HG03558 (cell line): ENCODE results near the gene ZBTB32.

Source experiments
- ATAC-seq: cut with Tn5 transposase; IDR thresholded peaks from one replicate; pipeline ENCODE4 v1.9.1; 2021; ENCODE audit warnings: moderate number of reproducible peaks; ENCODE audit not compliant: unreplicated experiment; ENCODE audit errors: extremely low read depth

The ZBTB32 gene

DNA sequence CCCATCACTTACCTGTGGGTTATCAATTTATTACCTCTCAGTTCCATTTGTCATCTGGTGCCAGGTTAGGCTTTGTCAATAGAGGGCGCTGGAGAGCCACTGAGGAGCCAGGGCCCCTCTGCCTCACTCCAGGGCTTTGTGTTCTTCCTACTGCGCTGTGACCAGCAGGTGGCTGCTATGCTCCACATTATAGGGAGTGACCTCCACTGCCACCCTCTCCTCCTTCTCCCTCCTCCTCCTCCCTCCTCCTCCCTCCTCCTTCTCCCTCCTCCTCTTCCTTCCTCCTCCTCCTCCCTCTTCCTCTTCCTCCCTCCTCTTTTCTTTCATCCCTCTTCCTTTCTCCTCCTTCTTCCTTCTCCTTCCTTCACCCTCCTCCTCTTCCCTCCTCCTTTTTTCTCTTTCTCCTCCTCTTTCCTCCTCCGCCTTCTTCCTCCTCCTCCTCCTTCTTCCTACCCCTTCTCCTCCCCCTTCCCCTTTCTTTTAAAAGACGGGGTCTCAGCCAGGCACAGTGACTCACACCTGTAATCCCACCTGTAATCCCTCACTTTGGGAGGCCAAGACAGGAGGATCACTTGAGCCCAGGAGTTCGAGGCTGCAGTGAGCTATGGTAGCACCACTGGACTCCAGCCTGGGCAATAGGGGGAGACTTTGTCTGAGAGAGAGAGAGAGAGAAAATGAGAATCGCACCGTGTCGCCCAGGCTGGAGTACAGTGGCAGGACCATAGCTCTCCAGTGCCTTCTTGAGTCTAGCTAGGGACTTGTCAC, 10.3 kb upstream of the ZBTB32 start:
- ATAC-seq: no peak

GRCh38 chr19:35695895-35696422, 8.4 kb upstream of the ZBTB32 start:
- ATAC-seq: no peak

DNA sequence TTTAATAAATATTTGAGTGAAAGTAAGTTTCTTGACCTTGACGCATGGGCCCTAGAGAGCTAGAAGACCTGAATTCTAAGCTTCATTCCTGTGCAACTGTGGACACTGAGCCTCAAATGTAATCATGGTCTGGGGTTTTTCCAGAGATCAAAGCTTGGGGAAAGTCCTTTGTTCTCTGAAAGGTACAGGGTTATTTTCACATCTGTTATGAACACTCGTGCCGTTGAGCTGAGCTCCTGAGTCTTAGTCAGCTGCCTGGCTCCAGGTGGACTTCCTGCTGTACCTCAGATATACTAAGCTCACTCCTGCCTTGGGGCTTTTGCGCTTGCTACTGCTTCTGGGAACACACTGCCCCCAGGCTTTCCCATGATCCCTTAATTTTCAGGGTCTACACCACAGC, 7.5 kb upstream of the ZBTB32 start:
- no peak for ATAC-seq

- ATAC-seq: peak; percentile 88
These were observed 1.9 kb upstream of the ZBTB32 start for GRCh38 chr19:35702223-35703012.

GRCh38 chr19:35703343-35703742, 1.0 kb upstream of the ZBTB32 start:
- no peak for ATAC-seq

GRCh38 chr19:35708391-35708790, 4.0 kb downstream of the ZBTB32 start:
- ATAC-seq: no peak

DNA sequence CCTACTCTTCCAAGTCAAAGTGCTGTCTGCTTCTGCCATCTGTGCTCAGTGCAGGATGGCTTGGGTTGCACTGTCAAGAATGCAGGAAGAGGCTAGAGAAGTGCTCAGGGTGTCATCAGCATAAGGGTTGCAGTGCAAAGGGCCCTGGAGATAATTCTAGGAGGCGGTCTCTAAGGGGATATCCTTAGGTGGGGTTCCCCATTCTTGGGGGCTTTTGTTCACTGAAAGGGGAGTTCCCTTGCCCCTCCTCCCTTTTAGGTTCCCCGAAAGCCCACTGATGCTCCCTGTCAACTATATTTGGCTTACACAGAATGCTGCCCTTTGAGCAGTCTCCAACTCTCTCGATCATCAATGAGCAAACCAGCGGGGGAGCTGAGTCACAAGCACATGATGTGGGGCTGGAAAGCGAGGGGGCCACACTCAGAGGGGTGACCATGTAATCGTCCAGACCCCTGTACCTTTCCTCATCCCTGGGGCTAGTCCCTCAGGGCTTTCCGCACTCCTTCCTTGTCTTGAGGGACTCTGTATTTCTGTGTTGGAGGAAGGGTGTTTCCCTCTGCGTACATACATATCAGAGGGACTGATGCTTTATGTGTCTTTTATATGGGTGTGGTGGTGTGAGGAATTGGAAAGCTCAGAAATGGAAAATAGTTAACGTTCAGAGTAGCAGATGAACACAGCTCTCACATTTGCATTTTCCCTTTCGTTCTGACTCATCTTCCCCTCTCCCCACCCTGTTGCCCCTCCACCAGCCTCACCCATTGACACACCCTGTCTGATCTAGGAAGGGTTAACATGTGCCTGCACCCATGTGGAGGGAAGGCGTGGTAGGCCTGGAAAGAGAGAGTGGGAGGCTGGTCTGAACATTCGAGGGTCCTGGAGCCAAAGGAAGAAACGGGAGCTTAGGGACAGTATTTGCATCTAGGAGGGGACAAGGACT, 6.7 kb downstream of the ZBTB32 start:
- peak; percentile 26 for ATAC-seq

- no peak for ATAC-seq
These were observed 8.5 kb downstream of the ZBTB32 start for GRCh38 chr19:35712567-35713505.

DNA sequence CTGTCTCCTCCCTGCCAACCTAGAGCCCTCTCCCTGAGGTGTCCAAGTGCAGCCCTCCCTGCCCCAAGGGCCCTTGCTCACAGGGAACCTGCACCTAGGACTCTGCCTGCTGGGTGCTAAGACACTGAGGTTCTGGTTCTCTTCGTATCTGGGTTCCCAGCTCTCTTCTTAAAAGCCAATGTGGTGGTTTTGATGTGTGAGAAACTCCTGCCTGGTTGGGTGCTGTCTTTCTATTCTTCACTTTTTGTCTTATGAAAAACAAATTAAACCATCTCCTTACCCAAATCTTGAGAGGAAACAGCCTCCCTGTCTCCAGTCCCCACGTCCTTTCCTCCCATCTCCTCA, 9.1 kb downstream of the ZBTB32 start:
- ATAC-seq: no peak

GRCh38 chr19:35713904-35714495, 9.6 kb downstream of the ZBTB32 start:
- ATAC-seq: no peak

DNA sequence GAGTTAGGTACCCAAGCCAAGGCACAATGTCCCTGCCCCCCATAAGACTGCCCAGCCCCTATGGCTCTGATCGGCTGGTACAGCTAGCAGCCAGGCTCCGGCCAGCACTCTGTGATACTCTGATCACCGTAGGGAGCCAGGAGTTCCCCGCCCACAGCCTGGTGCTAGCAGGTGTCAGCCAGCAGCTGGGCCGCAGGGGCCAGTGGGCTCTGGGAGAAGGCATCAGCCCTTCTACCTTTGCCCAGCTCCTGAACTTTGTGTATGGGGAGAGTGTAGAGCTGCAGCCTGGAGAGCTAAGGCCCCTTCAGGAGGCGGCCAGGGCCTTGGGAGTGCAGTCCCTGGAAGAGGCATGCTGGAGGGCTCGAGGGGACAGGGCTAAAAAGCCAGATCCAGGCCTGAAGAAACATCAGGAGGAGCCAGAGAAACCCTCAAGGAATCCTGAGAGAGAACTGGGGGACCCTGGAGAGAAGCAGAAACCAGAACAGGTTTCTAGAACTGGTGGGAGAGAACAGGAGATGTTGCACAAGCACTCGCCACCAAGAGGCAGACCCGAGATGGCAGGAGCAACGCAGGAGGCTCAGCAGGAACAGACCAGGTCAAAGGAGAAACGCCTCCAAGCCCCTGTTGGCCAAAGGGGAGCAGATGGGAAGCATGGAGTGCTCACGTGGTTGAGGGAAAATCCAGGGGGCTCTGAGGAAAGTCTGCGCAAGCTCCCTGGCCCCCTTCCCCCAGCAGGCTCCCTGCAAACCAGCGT, 10.4 kb downstream of the ZBTB32 start:
- no peak for ATAC-seq

- no peak for ATAC-seq
These were observed 11.0 kb downstream of the ZBTB32 start for GRCh38 chr19:35715355-35715809.

DNA sequence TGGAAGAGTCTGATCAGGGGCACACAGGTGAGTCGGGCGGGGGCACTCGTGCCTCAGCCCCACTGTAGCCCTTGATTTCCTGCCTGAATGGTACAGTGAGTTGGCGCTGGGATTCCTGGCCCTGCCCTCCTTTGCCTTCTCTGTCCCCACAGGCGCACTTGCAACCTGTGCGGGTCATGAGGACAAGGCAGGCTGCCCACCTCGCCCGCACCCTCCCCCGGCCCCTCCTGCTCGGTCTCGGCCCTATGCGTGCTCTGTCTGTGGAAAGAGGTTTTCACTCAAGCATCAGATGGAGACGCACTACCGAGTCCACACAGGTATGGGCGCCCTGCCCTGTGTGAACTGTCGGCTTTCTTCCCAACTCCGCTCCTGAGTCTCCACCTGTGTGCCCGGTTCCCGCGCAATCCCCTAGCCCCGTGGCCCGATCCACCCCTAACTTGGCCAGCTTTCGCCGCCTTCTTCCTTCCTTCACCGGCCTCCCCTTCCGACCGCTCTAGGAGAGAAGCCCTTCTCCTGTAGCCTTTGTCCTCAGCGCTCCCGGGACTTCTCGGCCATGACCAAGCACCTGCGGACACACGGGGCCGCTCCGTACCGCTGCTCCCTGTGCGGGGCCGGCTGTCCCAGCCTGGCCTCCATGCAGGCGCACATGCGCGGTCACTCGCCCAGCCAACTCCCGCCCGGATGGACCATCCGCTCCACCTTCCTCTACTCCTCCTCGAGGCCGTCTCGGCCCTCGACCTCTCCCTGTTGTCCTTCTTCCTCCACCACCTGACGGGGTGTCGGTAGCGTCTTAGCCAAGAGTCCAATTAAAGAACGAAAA, 11.8 kb downstream of the ZBTB32 start:
- ATAC-seq: no peak

- ATAC-seq: peak; percentile 24
These were observed 12.7 kb downstream of the ZBTB32 start for GRCh38 chr19:35716801-35717664.

DNA sequence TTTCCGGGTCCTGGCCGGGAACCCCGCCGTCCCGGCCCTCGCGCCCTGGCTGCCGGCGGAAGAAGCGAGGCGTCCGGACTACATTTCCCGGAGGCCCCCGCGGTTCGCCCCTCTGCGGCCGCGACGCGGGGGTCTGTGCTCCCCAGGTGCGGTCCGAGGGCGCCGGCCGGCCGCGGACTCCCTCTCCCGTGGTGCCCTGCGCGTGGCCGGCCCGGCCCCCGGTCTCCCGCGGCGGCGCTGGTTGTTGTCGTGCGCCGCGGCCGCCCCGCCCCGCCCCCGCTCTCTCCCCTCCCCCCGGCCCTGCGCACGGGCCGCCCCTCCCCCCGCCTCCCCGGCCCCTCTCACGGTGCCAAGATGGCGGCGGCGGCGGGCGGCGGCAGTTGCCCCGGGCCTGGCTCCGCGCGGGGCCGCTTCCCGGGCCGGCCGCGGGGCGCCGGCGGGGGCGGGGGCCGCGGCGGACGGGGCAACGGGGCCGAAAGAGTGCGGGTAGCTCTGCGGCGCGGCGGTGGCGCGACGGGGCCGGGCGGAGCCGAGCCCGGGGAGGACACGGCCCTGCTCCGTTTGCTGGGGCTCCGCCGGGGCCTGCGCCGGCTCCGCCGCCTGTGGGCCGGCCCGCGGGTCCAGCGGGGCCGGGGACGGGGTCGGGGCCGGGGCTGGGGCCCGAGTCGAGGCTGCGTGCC, 13.4 kb downstream of the ZBTB32 start, which contains the start of gene KMT2B:
Gene KMT2B (plus strand): TSS at position 339 of the 680 bp plus-strand sequence. CDS start 16 bp downstream, at position 355.
- peak; percentile 28 for ATAC-seq
